ENCODE results near the gene SLC12A3.

The SLC12A3 gene, protein sequence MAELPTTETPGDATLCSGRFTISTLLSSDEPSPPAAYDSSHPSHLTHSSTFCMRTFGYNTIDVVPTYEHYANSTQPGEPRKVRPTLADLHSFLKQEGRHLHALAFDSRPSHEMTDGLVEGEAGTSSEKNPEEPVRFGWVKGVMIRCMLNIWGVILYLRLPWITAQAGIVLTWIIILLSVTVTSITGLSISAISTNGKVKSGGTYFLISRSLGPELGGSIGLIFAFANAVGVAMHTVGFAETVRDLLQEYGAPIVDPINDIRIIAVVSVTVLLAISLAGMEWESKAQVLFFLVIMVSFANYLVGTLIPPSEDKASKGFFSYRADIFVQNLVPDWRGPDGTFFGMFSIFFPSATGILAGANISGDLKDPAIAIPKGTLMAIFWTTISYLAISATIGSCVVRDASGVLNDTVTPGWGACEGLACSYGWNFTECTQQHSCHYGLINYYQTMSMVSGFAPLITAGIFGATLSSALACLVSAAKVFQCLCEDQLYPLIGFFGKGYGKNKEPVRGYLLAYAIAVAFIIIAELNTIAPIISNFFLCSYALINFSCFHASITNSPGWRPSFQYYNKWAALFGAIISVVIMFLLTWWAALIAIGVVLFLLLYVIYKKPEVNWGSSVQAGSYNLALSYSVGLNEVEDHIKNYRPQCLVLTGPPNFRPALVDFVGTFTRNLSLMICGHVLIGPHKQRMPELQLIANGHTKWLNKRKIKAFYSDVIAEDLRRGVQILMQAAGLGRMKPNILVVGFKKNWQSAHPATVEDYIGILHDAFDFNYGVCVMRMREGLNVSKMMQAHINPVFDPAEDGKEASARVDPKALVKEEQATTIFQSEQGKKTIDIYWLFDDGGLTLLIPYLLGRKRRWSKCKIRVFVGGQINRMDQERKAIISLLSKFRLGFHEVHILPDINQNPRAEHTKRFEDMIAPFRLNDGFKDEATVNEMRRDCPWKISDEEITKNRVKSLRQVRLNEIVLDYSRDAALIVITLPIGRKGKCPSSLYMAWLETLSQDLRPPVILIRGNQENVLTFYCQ

DNA sequence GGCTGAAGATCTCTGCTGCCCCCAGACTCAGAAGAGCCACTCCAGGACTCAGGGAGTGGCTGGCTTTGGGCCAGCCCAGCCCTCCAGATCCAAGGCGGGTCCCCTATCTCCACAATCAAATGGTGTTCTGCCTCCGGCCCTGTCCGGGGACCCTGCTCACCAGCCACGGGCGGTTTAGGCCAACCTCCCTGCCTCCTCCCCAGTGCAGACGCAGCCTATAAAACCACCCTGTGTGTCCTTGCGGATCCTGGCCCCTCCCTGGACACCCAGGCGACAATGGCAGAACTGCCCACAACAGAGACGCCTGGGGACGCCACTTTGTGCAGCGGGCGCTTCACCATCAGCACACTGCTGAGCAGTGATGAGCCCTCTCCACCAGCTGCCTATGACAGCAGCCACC lies at the start of gene SLC12A3:
TSS of gene SLC12A3 (plus strand) at position 248 of the 400 bp plus-strand sequence. CDS start at position 277, 29 bp downstream.
- no peaks in the 10 kb centered on the region for H3K79me2 ChIP-seq (ENCODE audit: insufficient read depth, low read length)
- H3K27me3 ChIP-seq (ENCODE audit: insufficient read depth, low read length, poor library complexity), result no peaks in the 10 kb centered on the region
- no peak within 1 kb of the TSS for H3K4me2 ChIP-seq (ENCODE audit: insufficient read depth, low read length)
- DNase-seq (no peak), ATAC-seq (ENCODE audit: insufficient read depth, low read depth) (no peak)
- H3K4me3 ChIP-seq (ENCODE audit: low read depth in 1 of 2, low read length in 2 of 2), result no peak within 1 kb of the TSS
- H3K36me3 ChIP-seq (ENCODE audit: insufficient read depth, low read length), result no peaks in the 10 kb centered on the region
- H3K9me3 ChIP-seq (ENCODE audit: insufficient read depth, low read length, severe bottlenecking), result no peaks in the 10 kb centered on the region
- TF ChIP-seq, protein P1, sequence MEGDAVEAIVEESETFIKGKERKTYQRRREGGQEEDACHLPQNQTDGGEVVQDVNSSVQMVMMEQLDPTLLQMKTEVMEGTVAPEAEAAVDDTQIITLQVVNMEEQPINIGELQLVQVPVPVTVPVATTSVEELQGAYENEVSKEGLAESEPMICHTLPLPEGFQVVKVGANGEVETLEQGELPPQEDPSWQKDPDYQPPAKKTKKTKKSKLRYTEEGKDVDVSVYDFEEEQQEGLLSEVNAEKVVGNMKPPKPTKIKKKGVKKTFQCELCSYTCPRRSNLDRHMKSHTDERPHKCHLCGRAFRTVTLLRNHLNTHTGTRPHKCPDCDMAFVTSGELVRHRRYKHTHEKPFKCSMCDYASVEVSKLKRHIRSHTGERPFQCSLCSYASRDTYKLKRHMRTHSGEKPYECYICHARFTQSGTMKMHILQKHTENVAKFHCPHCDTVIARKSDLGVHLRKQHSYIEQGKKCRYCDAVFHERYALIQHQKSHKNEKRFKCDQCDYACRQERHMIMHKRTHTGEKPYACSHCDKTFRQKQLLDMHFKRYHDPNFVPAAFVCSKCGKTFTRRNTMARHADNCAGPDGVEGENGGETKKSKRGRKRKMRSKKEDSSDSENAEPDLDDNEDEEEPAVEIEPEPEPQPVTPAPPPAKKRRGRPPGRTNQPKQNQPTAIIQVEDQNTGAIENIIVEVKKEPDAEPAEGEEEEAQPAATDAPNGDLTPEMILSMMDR (IDR thresholded peaks at IDR 0.05; ENCODE audit: borderline replicate concordance, extremely low read depth, low read length, poor library complexity, severe bottlenecking), result no peak
- TF ChIP-seq EZH2 (IDR thresholded peaks at IDR 0.05; ENCODE audit: borderline replicate concordance, low read depth, low read length, severe bottlenecking), result no peak
- H4K20me1 ChIP-seq (ENCODE audit: insufficient read depth, low read length), result no peaks in the 10 kb centered on the region
- H3K27ac ChIP-seq (ENCODE audit: low read length), result no peak within 1 kb of the TSS
- H3K9ac ChIP-seq (ENCODE audit: low read depth, low read length), result no peak within 1 kb of the TSS
- peaks cover 24% of the 10 kb centered on the region for H3K4me1 ChIP-seq (ENCODE audit: insufficient read depth, low read length)
- H2AFZ ChIP-seq (ENCODE audit: low read depth, low read length), result no peak within 1 kb of the TSS

DNA sequence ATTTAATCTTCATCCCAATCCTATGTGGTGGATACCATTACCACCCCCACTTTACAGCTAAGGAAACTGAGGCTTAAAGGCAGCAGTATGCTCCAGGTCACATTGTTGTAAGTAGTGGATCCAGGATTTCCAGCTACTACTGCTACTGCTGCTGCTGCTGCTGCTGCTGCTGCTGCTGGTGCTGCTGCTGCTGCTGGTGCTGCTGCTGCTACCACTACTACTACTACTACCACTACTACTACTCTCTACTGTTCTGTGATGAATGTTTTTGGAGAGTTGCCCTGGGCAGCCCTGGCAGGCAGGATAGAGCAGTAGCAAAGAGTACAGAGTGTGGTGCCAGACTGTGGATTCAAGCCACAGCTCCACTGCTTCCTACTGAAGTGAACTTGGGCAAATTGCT lies 49.3 kb upstream of the SLC12A3 start:
- Histone ChIP-seq H3K27ac (ENCODE audit: low read length) (no peak overlapping the region), H3K9ac (ENCODE audit: low read depth, low read length) (no peak overlapping the region), H4K20me1 (ENCODE audit: insufficient read depth, low read length) (peaks cover 3% of the 10 kb centered on the region; the same call in 1 of the 2 replicates), H2AFZ (ENCODE audit: low read depth, low read length) (no peak overlapping the region), H3K36me3 (ENCODE audit: insufficient read depth, low read length) (peaks cover 44% of the 10 kb centered on the region), H3K4me3 (ENCODE audit: low read depth in 1 of 2, low read length in 2 of 2) (no peak overlapping the region), H3K4me2 (ENCODE audit: insufficient read depth, low read length) (no peak overlapping the region), H3K4me1 (ENCODE audit: insufficient read depth, low read length) (no peaks in the 10 kb centered on the region), H3K27me3 (ENCODE audit: insufficient read depth, low read length, poor library complexity) (no peaks in the 10 kb centered on the region), H3K79me2 (ENCODE audit: insufficient read depth, low read length) (0 out of 2 replicates have a peak, but pooled peaks cover 3% of the 10 kb centered on the region), H3K9me3 (ENCODE audit: insufficient read depth, low read length, severe bottlenecking) (no peaks in the 10 kb centered on the region)
- DNase-seq (no peak), ATAC-seq (ENCODE audit: insufficient read depth, low read depth) (no peak)
- no peak for TF ChIP-seq EZH2 (IDR thresholded peaks at IDR 0.05; ENCODE audit: borderline replicate concordance, low read depth, low read length, severe bottlenecking)
- TF ChIP-seq, protein P1 (IDR thresholded peaks at IDR 0.05; ENCODE audit: borderline replicate concordance, extremely low read depth, low read length, poor library complexity, severe bottlenecking), result no peak

DNA sequence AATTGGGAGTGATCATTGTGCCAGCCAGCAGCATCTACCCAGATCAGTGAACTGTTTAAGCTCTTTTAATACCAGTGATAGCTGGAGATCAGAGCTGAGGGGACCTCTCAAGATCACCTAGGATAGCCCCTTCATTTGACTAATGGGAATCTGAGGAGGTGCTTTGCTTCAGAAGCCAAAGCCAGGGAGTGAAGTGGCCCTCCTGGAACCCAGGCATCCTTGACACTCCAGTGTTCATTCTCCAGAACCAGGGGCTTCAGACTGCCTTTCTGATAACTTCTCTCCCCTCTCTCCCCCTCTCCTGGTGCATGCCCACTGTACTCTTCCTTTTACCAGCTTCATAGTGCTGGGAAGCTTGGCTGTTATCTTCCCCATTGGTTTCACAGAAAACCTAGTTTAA lies 48.0 kb upstream of the SLC12A3 start:
- Histone ChIP-seq H3K4me1 (ENCODE audit: insufficient read depth, low read length) (no peaks in the 10 kb centered on the region), H3K4me3 (ENCODE audit: low read depth in 1 of 2, low read length in 2 of 2) (no peak overlapping the region), H4K20me1 (ENCODE audit: insufficient read depth, low read length) (peaks cover 3% of the 10 kb centered on the region; the same call in 1 of the 2 replicates), H3K36me3 (ENCODE audit: insufficient read depth, low read length) (peaks cover 50% of the 10 kb centered on the region), H3K79me2 (ENCODE audit: insufficient read depth, low read length) (no peaks in the 10 kb centered on the region), H3K27ac (ENCODE audit: low read length) (no peak overlapping the region), H3K9ac (ENCODE audit: low read depth, low read length) (no peak overlapping the region), H3K4me2 (ENCODE audit: insufficient read depth, low read length) (no peak overlapping the region), H2AFZ (ENCODE audit: low read depth, low read length) (no peak overlapping the region), H3K27me3 (ENCODE audit: insufficient read depth, low read length, poor library complexity) (no peaks in the 10 kb centered on the region), H3K9me3 (ENCODE audit: insufficient read depth, low read length, severe bottlenecking) (no peaks in the 10 kb centered on the region)
- ATAC-seq (ENCODE audit: insufficient read depth, low read depth) (no peak), DNase-seq (no peak)
- TF ChIP-seq EZH2 (IDR thresholded peaks at IDR 0.05; ENCODE audit: borderline replicate concordance, low read depth, low read length, severe bottlenecking), result no peak
